Bronchial epithelial cell (primary cell): ENCODE results near the gene PIAS4. TPM values are rescaled to one million over a fixed set of nuclear protein-coding genes. Genes with fewer than 3 reads are reported as not detected.
A peak's percentile ranks its signal among the peaks of the same experiment; 100 is the strongest.

Experiments
- DNase-seq: peaks from one replicate; pipeline ENCODE4 v3.0.0-alpha.2; 2010; ENCODE audit warnings: low read depth
- FAIRE-seq: peaks from 2 replicates; lab custom pipeline; 2011; peaks lifted over from hg19 to GRCh38; lab: Jason Lieb, UNC
- H3K27me3 ChIP-seq: 2 replicates; pipeline ENCODE4 v1.5.1; 2011; ENCODE audit warnings: low read length; ENCODE audit not compliant: control insufficient read depth, insufficient read depth
- H3K36me3 ChIP-seq: 2 replicates; pipeline ENCODE4 v1.5.1; 2011; ENCODE audit warnings: low read length; ENCODE audit not compliant: control insufficient read depth, insufficient read depth
- H3K4me3 ChIP-seq: 2 replicates; pipeline ENCODE4 v1.5.1; 2011; ENCODE audit warnings: mild to moderate bottlenecking, low read depth, low read length, control low read depth
- CTCF ChIP-seq: IDR thresholded peaks from 2 replicates; pipeline ENCODE4 v1.5.1; 2011; ENCODE audit warnings: mild to moderate bottlenecking, moderate library complexity, low read length, control low read depth, inconsistent platforms; ENCODE audit not compliant: insufficient read depth, severe bottlenecking
- total RNA-seq: library from RNA; depleted of rRNA; stranded (reverse); fragments of >200 nt; gene quantifications from 2 replicates; pipeline ENCODE4 v1.2.1, GENCODE V29; 2014

PIAS4 gene
- total RNA-seq, 1 donor from 2014 or later, result 10.0 TPM

- Histone ChIP-seq H3K27me3 (no peaks in the 10 kb centered on the region), H3K4me3 (peak overlapping the region; percentile 78), H3K36me3 (peaks cover 55% of the 10 kb centered on the region)
- DNase-seq (peak; percentile 37), FAIRE-seq (no peak)
- TF ChIP-seq CTCF, result no peak
Observed at GRCh38 chr19:3983936-3984583, 23.5 kb upstream of the PIAS4 start.

GRCh38 chr19:3984584-3984907 is 23.0 kb upstream of the PIAS4 start:
- no peak for FAIRE-seq
- DNase-seq, result no peak
- TF ChIP-seq CTCF, result no peak
- Histone ChIP-seq H3K4me3 (peak overlapping the region; percentile 78), H3K36me3 (peaks cover 50% of the 10 kb centered on the region), H3K27me3 (no peaks in the 10 kb centered on the region)

DNA sequence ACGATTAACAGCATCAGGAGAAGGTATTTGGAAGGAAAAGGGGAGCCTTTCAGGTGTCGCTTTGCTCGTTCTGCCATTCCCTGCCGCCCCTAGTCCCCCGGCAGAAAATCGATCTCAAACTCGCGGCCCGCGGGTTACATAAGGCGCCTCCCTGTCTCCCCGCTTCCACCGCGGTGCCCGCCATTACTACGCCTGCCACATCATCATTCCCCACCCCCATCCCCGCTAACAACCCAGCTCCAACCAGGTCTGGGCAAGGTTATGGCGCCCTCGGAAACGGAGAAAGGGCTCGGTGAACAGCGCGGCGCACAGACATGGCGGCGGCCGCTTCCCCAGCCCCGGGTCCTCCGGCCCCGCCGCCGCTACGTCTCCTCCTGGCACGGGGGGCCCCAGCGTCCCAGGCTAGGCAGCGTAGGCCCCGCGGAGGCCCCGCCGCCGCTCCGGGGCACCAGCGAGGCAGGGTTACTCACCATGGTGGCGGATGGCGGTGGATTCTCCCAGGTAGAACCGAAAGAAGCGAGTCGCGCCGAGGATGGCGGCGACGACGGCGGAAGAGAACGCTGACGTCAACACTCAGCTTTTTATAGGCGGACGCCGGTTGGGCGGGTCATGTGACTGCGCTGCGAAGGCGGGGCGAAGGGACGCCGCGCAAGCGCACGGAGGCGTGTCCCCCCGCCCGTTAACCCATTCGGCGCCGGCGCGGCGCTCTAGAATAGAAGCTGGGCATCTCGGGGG is 22.5 kb upstream of the PIAS4 start, which contains the start of gene EEF2:
TSS of gene EEF2 (minus strand) at position 556 of the 735 bp plus-strand sequence. CDS start at position 473, 83 bp downstream.
- no peaks in the 10 kb centered on the region for H3K27me3 ChIP-seq
- DNase-seq (peak; percentile 49), FAIRE-seq (no peak)
- peaks cover 45% of the 10 kb centered on the region for H3K36me3 ChIP-seq
- TF ChIP-seq CTCF, result no peak
- H3K4me3 ChIP-seq, result peak within 1 kb of the TSS; percentile 78

- H3K27me3 ChIP-seq, result no peaks in the 10 kb centered on the region
- H3K36me3 ChIP-seq, result peaks cover 38% of the 10 kb centered on the region
- no peak for FAIRE-seq
- peak overlapping the region; percentile 78 for H3K4me3 ChIP-seq
- DNase-seq, result no peak
- TF ChIP-seq CTCF, result no peak
Observed at GRCh38 chr19:3985643-3986259, 21.8 kb upstream of the PIAS4 start.

- Histone ChIP-seq H3K27me3 (no peaks in the 10 kb centered on the region), H3K36me3 (peaks cover 31% of the 10 kb centered on the region), H3K4me3 (peak overlapping the region; percentile 15)
- peak; percentile 51 for TF ChIP-seq CTCF
- no peak for FAIRE-seq
- peak; percentile 73 for DNase-seq
Observed at GRCh38 chr19:3986260-3987041, 21.1 kb upstream of the PIAS4 start.
